Panc1 (cell line): ENCODE results near the gene UBE2E1. TPM values are rescaled to one million over a fixed set of nuclear protein-coding genes. Genes with fewer than 3 reads are reported as not detected.

Experiments used
- ATAC-seq: fragments of 200-7000 bp; cut with Tn5 transposase; 2 replicates; pipeline ENCODE4 v1.9.1; 2020; ENCODE audit warnings: mild to moderate bottlenecking, moderate library complexity
- Bru-seq: library from RNA; stranded (reverse); fragments of 400-500 nt; gene quantifications from one replicate; lab custom pipeline; 2021; lab: Mats Ljungman, UMichigan
- BruChase-seq, 2 experiments: library from RNA; stranded (reverse); fragments of 400-500 nt; gene quantifications; one replicate each; lab custom pipeline; 2021; lab: Mats Ljungman, UMichigan
- BruUV-seq: library from RNA; stranded (reverse); fragments of 400-500 nt; replicated peaks from 2 replicates; lab custom pipeline; 2021; lab: Mats Ljungman, UMichigan
- CTCF ChIA-PET: fragments of 300-600 bp; sonication (Branson Sonifier 250); formaldehyde crosslinking; loops from one replicate; lab custom pipeline; 2022; ENCODE audit warnings: antibody characterized with exemption; lab: Charles Lee
- POLR2A ChIA-PET: fragments of 300-600 bp; sonication (Branson Sonifier 250); formaldehyde crosslinking; loops from one replicate; lab custom pipeline; 2022; ENCODE audit warnings: antibody characterized with exemption; lab: Charles Lee
- DNase-seq: peaks from one replicate; pipeline ENCODE4 v3.0.0-alpha.2; 2010; ENCODE audit warnings: low read depth, low spot score
- H3K27ac ChIP-seq: 2 replicates; pipeline ENCODE4 v1.5.1; 2011; ENCODE audit warnings: mild to moderate bottlenecking, low read length, inconsistent platforms
- H3K27me3 ChIP-seq: fragments of 200-500 bp; sonication (Bioruptor generic); 2 replicates; pipeline ENCODE4 v1.6.0; 2014; ENCODE audit warnings: low read length, inconsistent platforms; ENCODE audit not compliant: control insufficient read depth, insufficient read depth
- H3K36me3 ChIP-seq: fragments of 200-500 bp; sonication (Bioruptor generic); 2 replicates; pipeline ENCODE4 v1.5.1; 2014; ENCODE audit warnings: inconsistent platforms, mild to moderate bottlenecking, low read length, moderate library complexity; ENCODE audit not compliant: control insufficient read depth, insufficient read depth
- H3K4me1 ChIP-seq: 2 replicates; pipeline ENCODE4 v1.5.1; 2011; ENCODE audit warnings: inconsistent platforms, mild to moderate bottlenecking, low read length, moderate library complexity; ENCODE audit not compliant: control insufficient read depth, insufficient read depth
- H3K4me3 ChIP-seq, 2 experiments: 2 replicates each; pipeline ENCODE4 v1.5.1; 2011 to 2012; ENCODE audit warnings: low read depth in 2 of 2, low read length in 2 of 2, mild to moderate bottlenecking in 2 of 2, inconsistent platforms in 1 of 2, moderate library complexity in 1 of 2
- H3K9me3 ChIP-seq: fragments of 200-500 bp; sonication (Bioruptor generic); 2 replicates; pipeline ENCODE4 v1.5.1; 2014; ENCODE audit warnings: low read depth, mild to moderate bottlenecking, inconsistent platforms, low read length, moderate library complexity; ENCODE audit not compliant: control insufficient read depth, insufficient read depth
- CTCF ChIP-seq: fragments of 450-650 bp; IDR thresholded peaks from 2 replicates; pipeline ENCODE4 v1.5.1; 2017; ENCODE audit warnings: mild to moderate bottlenecking
- POLR2AphosphoS5 ChIP-seq: IDR thresholded peaks from 2 replicates; pipeline ENCODE4 v1.6.1; 2012; ENCODE audit warnings: mild to moderate bottlenecking, low read depth, low read length, moderate library complexity
- REST ChIP-seq, 2 experiments: IDR thresholded peaks; 2 replicates each; pipeline ENCODE4 v1.6.1; 2011 to 2012; ENCODE audit warnings: low read depth in 2 of 2, control low read depth in 1 of 2, low read length in 1 of 2, mild to moderate bottlenecking in 1 of 2, moderate library complexity in 1 of 2; ENCODE audit not compliant: insufficient read depth in 1 of 2
- SIN3A ChIP-seq: IDR thresholded peaks from 2 replicates; pipeline ENCODE4 v1.6.1; 2012; ENCODE audit warnings: low read depth, mild to moderate bottlenecking, low read length, moderate library complexity, borderline replicate concordance; ENCODE audit not compliant: insufficient read depth
- TCF7L2 ChIP-seq: IDR thresholded peaks from 2 replicates; pipeline ENCODE4 v1.6.1; 2011; ENCODE audit warnings: mild to moderate bottlenecking, low read depth, low read length, inconsistent platforms
- in situ Hi-C: cut with HindIII; loops from 2 replicates; pipeline ENCODE4 v1.10.0; 2016; ENCODE audit warnings: low sequenced_read_pairs, low pct_unique_long_range_greater_than_20kb
- intact Hi-C: fragments of 100-400 bp; cut with micrococcal nuclease; formaldehyde crosslinking; loops from one replicate; pipeline ENCODE4 v1.10.0; 2022; ENCODE audit not compliant: unreplicated experiment
- long read RNA-seq: library from polyadenylated mRNA; unstranded; transcript quantifications from one replicate; pipeline ENCODE4 v2.0.0, GENCODE V29; 2021; ENCODE audit not compliant: unreplicated experiment
- polyA plus RNA-seq: library from polyadenylated mRNA; unstranded; fragments of >200 nt; gene quantifications from one replicate; pipeline ENCODE4 v1.2.1, GENCODE V29; 2012; ENCODE audit warnings: missing spikeins; ENCODE audit not compliant: insufficient read length
- total RNA-seq: library from RNA; stranded (reverse); gene quantifications from one replicate; pipeline ENCODE4 v1.2.1, GENCODE V29; 2021; ENCODE audit not compliant: unreplicated experiment

UBE2E1 gene
- total RNA-seq, result 127 TPM
- 103 TPM for polyA plus RNA-seq
- Bru-seq, nascent RNA, result percentile 95 among the genes with signal in this experiment
- percentile 89 among the genes with signal in this experiment for BruChase-seq, experiment 1, labeled RNA remaining after a 2-hour chase
- percentile 90 among the genes with signal in this experiment for BruChase-seq, experiment 2, labeled RNA remaining after a 6-hour chase
- long read RNA-seq, partial matches to known transcripts, result 4 of 9 reads
- long read RNA-seq, other reads (novel, unspliced or antisense), result 2 of 9 reads

DNA sequence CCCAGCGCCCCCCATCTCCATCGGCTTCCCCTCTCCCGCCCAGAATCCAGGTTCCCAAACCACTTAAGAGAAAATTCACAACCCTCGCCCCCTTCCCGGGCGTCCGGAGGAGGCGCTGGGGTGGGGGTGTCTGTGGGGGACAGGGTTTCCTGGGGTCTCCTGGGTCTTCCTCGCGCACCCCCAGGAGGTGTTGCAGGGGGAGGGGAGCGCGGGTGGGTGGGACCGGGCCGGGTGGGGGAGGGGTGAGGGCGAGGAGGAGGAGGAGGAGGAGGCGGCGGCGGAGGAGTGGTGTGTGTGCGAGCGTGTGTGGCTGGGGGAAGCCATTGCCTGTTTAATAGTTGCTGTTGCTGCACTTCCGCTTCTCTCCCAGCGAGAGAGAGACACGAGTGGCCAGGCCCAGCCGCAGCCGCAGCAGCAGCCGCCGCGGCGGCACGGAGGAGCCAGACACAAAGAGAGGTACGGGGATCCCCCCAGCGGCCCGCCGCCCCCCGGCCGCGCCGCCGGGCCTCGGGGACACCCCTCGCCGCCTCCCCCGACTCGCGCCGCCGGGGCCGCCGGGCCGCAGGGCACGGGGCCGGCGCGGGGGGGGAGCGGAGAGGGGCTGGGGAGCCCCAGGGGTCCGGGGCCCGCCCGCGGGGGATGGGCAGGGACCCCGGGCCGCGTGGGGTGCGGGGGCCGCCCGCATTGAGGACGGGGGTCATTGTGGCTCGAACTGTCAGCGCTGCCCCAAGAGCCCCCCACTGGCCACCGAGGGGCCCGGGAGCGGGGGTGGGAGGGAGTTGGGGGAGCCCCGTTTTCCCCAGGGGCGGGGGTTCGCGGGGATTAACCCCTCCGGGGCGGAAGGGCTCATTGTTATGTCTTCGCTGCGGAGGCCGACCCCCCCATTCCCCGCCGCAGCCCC is at the start of gene UBE2E1:
UBE2E1 (plus strand) TSS at position 323 of the 901 bp plus-strand sequence. CDS start 1,315 bp downstream, outside the sequence.
- peaks cover 3% of the 10 kb centered on the region; the same call in 1 of the 2 replicates for H3K36me3 ChIP-seq
- intact Hi-C loops (loop anchor here (10.0 kb wide), 1 partner anchor 141 kb away; no protein-coding TSS in a partner anchor), in situ Hi-C loops (no loop called here)
- ATAC-seq (peak; percentile 76), DNase-seq (no peak)
- TF ChIP-seq SIN3A (0 out of 2 replicates have a peak, but pooled peaks have one; percentile 37), CTCF (no peak), TCF7L2 (no peak)
- peak within 1 kb of the TSS; percentile 63 to 73 for H3K4me3 ChIP-seq
- H3K4me1 ChIP-seq, result peaks cover 27% of the 10 kb centered on the region
- no peaks in the 10 kb centered on the region for H3K27me3 ChIP-seq
- CTCF ChIA-PET, result no interaction called here
- POLR2A ChIA-PET, result no interaction called here
- peak within 1 kb of the TSS; percentile 96 for H3K27ac ChIP-seq
- no TSS peak for BruUV-seq
- H3K9me3 ChIP-seq, result no peaks in the 10 kb centered on the region

GRCh38 chr3:23756206-23756840 is 49.4 kb upstream of the UBE2E1 start:
- intact Hi-C loops (no loop called here), in situ Hi-C loops (no loop called here)
- BruUV-seq, result no TSS peak
- no peak overlapping the region for H3K27ac ChIP-seq
- ChIA-PET CTCF (no interaction called here), POLR2A (interaction anchor here (0.6 kb wide), 1 partner anchor 10 kb away, joined by 5 read pairs; no protein-coding TSS in a partner anchor)
- no peak overlapping the region for H3K4me3 ChIP-seq
- ATAC-seq, result no peak
- no peaks in the 10 kb centered on the region for H3K27me3 ChIP-seq
- no peaks in the 10 kb centered on the region for H3K9me3 ChIP-seq
- H3K36me3 ChIP-seq, result no peaks in the 10 kb centered on the region
- DNase-seq, result no peak
- H3K4me1 ChIP-seq, result peaks cover 2% of the 10 kb centered on the region; the same call in 1 of the 2 replicates
- TF ChIP-seq CTCF (no peak), TCF7L2 (no peak), POLR2AphosphoS5 (no peak), REST (IDR thresholded peaks at IDR 0.05; ENCODE audit: insufficient read depth in 1 of 2, low read depth in 2 of 2, low read length in 1 of 2) (no peak), SIN3A (no peak)
